Measurements from ENCODE around the gene SUV39H2. TPM values are rescaled to one million over a fixed set of nuclear protein-coding genes. Genes with fewer than 3 reads are reported as not detected.

The SUV39H2 gene
- total RNA-seq, 4 donors from 2014 or later: 7.4 to 41.5 (median 12.2) TPM

- intact Hi-C loops (cut with DNase I; ENCODE audit: low total_unique reads): no loop called here
- peaks cover 5% of the 10 kb centered on the region in 2 donors for H3K4me1 ChIP-seq
- no peaks in the 10 kb centered on the region for H3K27me3 ChIP-seq
- no peaks in the 10 kb centered on the region for H3K36me3 ChIP-seq
- H3K9me3 ChIP-seq: no peaks in the 10 kb centered on the region
- peak within 1 kb of the TSS; percentile 93 to 94 for H3K27ac ChIP-seq
- TF ChIP-seq CTCF (IDR thresholded peaks at IDR 0.05) (peak in 2 of 4 experiments; percentile 3 to 31), POLR2A (IDR thresholded peaks at IDR 0.05) (peak; percentile 79 to 81)
- DNase-seq: peak; percentile 99
- peak within 1 kb of the TSS; percentile 96 for H3K4me3 ChIP-seq
Observed at GRCh38 chr10:14837757-14838581, 40.7 kb upstream of the SUV39H2 start, which contains the start of the genes CDNF, HSPA14 and MSANTD7. CDNF (minus strand) TSS chr10:14838037; CDS start chr10:14837946, 91 bp downstream. HSPA14 (plus strand) TSS chr10:14838306; CDS start chr10:14838403, 97 bp downstream. MSANTD7 (plus strand) TSS chr10:14838306; CDS start chr10:14842285, 3,979 bp downstream.

GRCh38 chr10:14838582-14839304 lies 39.9 kb upstream of the SUV39H2 start:
- H3K4me3 ChIP-seq: peak overlapping the region; percentile 96
- intact Hi-C loops (cut with DNase I; ENCODE audit: low total_unique reads): no loop called here
- DNase-seq: peak in 1 of 2 donors; percentile 36
- H3K27me3 ChIP-seq: no peaks in the 10 kb centered on the region
- no peak for TF ChIP-seq POLR2A (IDR thresholded peaks at IDR 0.05)
- no peak for TF ChIP-seq CTCF (IDR thresholded peaks at IDR 0.05)
- no peaks in the 10 kb centered on the region for H3K9me3 ChIP-seq
- H3K4me1 ChIP-seq: peaks cover 5% of the 10 kb centered on the region in 2 donors
- no peaks in the 10 kb centered on the region for H3K36me3 ChIP-seq
- H3K27ac ChIP-seq: peak overlapping the region; percentile 84 to 89

- no peak for TF ChIP-seq POLR2A (IDR thresholded peaks at IDR 0.05)
- TF ChIP-seq CTCF (IDR thresholded peaks at IDR 0.05): no peak
- Histone ChIP-seq H3K4me3 (peak overlapping the region; percentile 96), H3K27me3 (no peaks in the 10 kb centered on the region), H3K9me3 (no peaks in the 10 kb centered on the region), H3K4me1 (peaks cover 5% of the 10 kb centered on the region in 2 donors), H3K27ac (peak overlapping the region in 1 of 2 donors; percentile 89), H3K36me3 (no peaks in the 10 kb centered on the region)
- intact Hi-C loops (cut with DNase I; ENCODE audit: low total_unique reads): no loop called here
- DNase-seq: no peak
Observed at GRCh38 chr10:14839305-14839695, 39.4 kb upstream of the SUV39H2 start.

- Histone ChIP-seq H3K4me3 (no peak overlapping the region), H3K27ac (no peak overlapping the region), H3K9me3 (no peaks in the 10 kb centered on the region), H3K27me3 (no peaks in the 10 kb centered on the region), H3K36me3 (no peaks in the 10 kb centered on the region), H3K4me1 (peaks cover 5% of the 10 kb centered on the region in 2 donors)
- TF ChIP-seq POLR2A (IDR thresholded peaks at IDR 0.05) (no peak), CTCF (IDR thresholded peaks at IDR 0.05) (no peak)
- DNase-seq: no peak
- intact Hi-C loops (cut with DNase I; ENCODE audit: low total_unique reads): no loop called here
Observed at GRCh38 chr10:14840178-14840577, 38.5 kb upstream of the SUV39H2 start.

Data from uterus (tissue), 4 donors.